HCEC 1CT (cell line): ENCODE data around the gene ZNF689.

ENCODE experiments used
- DNase-seq: peaks from one replicate; pipeline ENCODE4 v3.0.0-alpha.2; 2017

Gene ZNF689

DNA sequence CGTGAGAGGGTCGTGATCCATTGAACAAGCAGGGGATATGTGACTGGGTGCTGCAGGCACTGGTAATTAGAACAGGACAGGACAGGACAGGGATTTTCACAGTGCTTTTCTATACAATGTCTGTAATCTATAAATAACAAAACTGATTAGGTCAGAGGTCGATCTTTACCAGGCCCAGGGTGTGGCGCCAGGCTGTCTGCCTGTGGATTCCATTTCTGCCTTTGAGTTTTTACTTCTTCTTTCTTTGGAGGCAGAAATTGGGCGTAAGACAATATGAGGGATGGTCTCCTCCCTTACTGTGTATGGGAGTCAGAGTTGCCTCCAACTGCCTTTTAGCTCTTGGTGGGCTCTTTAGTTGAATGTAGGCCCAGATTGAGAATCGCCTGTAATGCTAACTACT, 50.5 kb downstream of the ZNF689 start:
- DNase-seq, result no peak

DNA sequence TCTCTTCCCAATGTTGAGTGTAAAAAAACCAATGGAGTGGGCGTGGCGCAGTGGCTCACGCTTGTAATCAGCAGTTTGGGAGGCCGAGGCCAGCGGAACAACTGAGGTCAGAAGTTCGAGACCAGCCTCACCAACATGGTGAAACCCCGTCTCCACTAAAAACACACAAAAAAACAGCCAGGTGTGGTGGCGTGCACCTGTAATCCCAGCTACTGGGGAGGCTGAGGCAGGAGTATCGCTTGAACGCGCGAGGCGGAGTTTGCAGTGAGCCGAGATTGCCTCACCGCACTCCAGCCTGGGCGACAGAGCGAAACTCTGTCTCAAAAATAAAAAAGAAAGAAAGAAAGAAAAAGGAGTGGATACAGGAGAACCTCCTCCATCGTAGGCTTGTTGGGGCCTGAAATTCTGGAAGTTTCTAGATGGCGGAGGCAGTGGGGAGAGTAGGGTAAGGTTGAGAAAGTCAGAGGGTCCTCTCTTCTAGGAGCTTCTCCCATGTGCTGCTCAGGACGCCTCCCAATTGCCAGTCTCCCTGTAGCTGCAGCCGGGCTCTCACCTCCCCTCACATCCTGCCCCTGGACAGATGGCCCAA, 51.3 kb downstream of the ZNF689 start:
- DNase-seq, result no peak

DNA sequence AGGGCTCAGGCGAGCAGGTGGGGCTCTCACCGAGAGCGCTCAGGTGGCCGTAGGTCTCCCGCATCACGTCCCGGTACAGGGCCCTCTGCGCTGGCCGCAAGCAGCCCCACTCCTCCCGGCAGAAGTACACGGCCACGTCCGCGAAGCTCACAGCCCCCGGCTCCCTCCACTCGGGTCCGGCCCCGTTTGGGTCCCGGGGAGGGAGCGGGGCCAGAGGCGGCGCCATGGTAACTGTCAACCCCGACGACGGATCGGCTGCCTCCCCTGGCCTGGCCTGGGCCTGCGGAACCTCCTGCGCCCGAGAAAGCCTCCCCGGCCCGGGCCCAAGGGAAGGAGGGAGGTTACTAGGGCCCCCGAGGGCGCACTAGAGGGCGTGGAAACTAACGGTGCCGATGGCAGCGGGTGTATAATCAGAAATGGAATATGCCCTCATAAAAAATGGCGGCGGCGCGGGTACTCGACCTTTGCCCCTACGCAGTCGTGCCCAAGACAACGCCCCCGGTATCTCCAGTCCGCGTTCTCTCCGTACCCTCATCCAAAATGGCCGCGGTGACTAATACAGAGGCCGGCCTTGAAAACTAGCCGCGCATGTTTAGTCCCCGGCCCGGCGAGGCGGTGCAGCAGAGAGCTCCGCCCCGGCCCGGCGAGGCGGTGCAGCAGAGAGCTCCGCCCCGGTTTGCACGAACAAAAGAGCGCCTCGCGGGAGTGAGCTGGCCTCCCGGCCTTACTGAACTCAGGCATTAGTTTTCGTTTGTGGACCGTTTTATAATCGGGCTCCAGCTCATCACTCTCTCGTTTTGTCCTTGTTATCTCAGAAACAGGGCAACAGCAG, 52.0 kb downstream of the ZNF689 start, which contains the start of gene ZNF764:
ZNF764 (minus strand) TSS at position 418 of the 832 bp plus-strand sequence; CDS start at position 226, 192 bp downstream.
- peak; percentile 98 for DNase-seq

DNA sequence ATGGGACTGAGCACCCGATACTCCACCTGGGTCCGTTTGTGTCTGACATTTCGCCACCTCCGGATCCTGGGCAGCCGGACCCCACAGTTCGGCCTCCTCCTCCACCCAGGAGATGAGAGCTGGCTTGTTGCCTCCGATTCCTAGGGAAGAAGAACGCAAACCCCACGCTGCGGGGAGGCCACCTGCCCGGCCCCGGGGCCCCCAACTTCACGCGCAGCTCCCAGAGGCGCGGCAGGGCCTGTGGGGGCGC, 52.6 kb downstream of the ZNF689 start:
- no peak for DNase-seq

DNA sequence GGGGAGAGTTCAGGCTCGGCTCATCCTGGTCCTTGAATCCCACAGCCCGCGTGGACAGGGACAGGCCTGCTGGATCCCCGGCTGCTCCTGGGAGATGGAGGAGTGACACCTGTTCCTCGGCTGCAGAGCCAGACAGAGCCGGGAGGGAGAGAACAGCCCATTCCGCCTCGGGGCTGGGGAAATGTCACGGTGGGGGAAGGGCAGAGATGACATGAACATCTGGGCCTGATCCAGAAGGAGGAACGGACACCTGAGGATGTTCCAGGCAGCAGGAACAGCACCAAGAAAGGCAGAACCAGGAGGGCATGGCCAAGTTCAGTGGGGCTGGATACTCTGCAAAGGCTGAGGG, 54.1 kb downstream of the ZNF689 start:
- no peak for DNase-seq

DNA sequence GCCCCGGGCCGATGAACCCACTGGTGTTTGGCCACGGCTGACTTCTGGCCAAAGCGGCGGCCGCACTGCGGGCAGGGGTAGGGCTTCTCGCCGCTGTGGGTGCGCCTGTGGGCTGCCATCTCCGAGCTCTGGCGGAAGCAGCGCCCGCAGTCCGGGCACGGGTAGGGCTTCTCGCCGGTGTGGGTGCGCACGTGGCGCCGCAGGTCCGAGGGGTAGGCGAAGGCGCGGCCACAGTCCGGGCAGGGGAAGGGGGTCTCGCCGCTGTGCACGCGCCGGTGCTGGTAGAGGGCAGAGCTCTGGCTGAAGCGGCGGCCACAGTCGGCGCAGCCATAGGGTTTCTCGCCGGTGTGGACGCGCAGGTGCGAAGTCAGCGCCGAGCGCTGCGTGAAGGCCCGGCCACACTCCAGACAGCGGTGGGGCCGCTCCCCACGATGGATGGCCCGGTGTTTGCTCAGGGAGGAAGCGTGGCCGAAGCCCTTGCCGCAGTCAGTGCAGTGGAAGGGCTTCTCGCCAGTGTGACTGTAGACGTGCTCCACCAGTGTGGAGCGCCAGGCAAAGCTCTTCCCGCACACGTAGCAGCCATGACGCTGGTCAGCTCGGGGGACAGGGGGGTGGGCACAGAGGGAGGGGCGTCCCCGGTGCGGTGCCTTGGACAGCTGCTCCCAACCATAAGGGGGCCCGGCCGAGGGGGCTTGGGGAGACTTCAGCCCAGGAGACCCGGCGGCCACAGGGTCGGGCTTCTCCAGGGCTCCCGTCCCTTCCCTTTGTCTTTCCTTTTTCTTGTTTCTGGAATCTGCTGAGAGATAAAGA, 54.7 kb downstream of the ZNF689 start:
- no peak for DNase-seq

DNA sequence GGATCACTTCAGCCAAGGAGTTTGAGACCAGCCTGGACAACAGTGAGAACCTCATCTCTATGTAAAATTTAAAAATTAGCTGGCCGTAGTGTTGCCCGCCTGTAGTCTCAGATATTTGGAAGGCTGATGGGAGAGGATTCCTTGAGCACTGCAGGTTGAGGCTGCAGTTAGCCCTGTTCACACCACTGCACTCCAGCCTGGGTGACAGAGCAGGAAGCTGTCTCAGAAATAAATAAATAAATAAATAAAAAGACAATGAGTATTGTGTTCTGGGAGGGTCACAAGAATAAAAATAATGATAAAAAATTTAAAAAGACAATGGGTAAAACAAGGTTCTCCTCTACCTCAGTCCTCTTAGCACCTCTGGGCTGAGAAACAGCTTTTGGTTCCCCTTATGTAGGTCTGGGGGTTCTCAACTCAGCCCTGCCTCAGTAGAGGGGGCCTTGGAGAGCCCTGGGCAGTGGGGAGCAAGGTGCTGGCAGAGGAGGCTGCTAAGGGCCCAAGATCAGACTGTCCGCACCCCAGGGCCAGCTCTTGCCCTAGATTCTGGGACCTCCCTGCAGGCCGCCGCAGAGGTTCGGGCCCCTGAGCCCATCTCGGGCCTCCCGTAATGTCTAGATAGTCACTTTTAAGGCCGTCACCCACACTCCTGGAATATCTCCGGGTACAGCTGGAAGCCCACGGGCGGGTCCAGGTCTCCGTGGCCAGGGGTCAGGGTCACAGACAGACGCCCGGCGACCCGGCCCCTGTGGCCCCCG, 55.5 kb downstream of the ZNF689 start:
- no peak for DNase-seq

DNA sequence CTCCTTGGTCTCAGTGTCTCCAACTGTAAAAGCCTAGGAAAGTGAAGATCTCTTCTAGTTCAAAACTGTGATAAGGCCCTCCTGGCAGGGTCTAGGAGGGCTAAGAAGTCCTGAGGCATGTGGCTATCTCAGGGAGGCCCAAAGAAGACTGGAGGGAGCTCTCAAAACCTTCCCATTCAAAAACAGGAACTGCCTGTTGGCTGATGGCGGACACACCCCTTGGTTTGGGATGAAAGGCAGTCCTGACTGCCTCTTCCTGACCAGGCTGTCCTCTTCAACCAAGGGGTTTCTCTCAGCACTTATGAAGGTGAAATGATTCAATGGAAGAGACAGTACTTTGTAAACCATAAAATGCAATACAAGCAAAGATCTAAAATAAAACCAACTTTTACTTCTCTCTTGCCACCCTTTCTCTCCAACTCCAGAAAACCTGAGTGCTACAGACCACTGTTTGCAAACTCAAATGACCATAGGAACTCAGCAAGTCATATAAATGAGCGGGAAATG, 56.7 kb downstream of the ZNF689 start:
- DNase-seq, result no peak

DNA sequence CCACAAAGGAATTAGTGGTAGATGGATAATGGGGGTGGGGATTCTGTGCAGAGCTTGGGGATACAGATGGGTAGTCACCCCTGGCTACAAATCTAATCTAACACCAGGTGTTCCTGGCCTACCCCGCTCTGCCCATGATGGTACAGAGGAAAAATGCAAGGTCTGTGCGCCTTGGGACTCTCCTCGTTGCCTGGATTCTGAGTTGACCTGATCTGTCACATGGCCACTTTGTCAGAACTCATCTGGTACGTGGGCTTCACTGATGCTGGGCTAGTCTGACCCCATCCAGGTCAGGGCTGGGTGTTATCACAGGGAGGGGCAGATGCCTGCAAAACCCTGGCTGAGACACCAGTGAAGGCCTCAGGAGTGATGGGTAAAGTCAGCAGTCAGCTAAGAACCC, 57.2 kb downstream of the ZNF689 start:
- DNase-seq, result no peak
